ENCODE measurements around the gene MRAP2. TPM values are rescaled to one million over a fixed set of nuclear protein-coding genes. Genes with fewer than 3 reads are reported as not detected.
"Not testable (repeated sequence)": the region's sequence is repeated elsewhere in the genome, so short reads cannot be mapped to it uniquely, and the experiment has no call there.

Gene MRAP2
- total RNA-seq, 1 donor from 2014 or later: 1.9 TPM

GRCh38 chr6:84129588-84129987, 96.0 kb downstream of the MRAP2 start:
- DNase-seq (ENCODE audit: low spot score): not testable (repeated sequence)

GRCh38 chr6:84133385-84133784, 99.8 kb downstream of the MRAP2 start:
- DNase-seq (ENCODE audit: low spot score): not testable (repeated sequence)

DNA sequence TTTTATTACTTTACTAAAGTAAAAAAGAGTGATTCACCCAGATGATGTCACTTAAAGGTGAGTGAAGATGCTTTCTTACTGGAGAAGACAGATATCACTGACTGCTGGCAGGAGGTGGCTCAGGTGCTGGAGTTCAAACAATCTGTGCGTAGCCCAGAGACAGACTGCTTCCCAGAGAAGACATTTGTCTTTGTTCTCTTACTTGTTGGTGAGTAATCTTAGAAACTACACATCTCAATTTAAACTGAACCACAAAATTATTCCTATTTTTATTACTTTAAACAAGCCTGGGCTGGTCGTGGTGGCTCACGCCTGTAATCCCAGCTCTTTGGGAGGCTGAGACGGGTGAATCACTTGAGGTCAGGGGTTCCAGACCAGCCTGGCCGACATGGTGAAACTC, 101.7 kb downstream of the MRAP2 start:
- no peak for DNase-seq (ENCODE audit: low spot score)

DNA sequence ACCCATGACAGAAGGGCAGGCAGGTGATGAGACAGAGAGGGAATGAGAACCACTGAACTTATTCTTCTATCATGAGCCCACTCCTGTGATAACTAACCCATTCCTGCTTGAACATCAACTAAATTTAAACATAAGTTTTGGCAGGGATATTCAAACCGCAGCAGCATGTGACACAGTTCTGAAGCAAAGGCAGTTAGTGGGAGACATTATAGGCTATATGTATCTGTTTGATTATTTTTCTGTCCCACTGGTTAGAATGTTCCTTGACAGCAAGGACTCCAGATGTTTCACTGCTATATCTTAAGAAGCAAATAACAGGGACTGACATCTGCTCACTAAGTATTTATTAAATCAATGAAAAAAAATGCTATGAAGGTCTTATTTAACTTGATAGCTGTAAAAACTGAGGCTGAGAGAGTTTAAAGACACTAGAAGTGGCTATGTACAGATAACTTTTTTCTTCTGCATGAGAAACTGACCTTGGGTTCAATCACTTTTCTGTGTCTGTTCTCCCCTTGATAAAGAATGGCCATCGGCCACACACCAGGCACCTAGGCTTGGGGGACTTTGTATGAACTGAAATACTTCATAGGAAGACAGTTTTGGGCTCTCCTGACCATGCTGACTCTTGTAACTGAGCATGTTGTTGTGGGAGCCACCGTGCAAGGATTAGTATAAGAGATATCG, 102.9 kb downstream of the MRAP2 start:
- no peak for DNase-seq (ENCODE audit: low spot score)

DNA sequence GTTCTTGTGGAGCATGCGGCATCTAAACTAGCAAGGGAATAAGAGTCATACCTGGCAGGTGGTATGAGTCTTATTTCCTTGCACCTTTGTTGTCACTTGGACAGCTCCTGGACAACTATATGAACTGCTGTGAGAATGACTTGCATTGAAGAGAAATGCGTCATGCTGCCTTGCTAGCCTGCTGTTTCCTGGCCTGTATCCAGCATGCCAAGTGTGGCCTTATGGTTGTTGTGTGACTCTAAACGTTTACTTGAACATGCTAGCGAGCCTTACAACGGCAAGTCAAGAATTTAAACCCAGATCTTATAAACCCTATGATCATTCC, 103.4 kb downstream of the MRAP2 start:
- no peak for DNase-seq (ENCODE audit: low spot score)

DNA sequence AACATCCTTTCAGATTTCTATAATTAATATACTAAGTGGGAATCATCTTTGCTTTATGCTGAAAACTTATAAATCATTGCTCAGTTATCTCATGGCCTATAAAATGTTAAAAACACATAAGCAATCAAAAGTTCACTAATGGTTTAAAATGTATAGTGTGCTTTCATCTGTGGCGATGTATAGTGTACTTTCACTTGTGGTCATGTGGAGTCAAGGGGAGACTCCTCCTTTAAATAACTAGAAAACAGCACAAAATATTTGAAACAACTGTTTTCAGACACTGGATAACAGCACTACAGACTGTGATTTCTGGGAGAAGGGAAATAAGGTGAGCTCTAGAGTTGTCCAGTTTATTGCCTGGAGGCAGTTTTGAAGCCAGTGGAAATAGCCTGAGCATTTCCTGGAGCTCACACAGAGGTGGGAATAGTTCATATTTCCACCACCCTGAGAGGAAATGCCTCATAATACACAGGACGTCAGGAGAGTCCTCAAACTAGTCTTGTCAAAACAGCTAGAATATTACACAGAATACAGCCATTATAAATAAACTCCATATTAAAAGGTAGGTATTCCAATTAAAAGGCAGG, 104.5 kb downstream of the MRAP2 start:
- DNase-seq (ENCODE audit: low spot score): no peak

DNA sequence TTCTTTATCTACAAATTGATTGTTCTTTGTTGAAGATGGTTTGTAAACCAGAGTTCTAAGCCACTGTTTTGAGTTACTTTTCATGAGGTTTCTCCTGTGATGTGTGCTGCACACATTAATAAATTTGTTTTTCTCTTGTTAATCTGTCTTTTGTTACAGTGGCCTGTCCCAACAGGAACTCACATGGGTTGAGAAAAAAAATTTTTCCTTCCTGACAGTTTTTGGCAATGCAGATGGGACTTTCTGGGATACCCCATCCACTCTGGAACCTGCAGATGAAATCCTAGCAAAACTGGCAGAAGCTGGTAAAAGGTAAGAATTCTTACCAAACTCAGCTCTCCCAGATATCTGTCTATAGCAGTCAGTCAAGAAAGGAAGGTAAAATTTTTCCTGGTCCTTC, 105.7 kb downstream of the MRAP2 start:
- DNase-seq (ENCODE audit: low spot score): no peak

Other genes with a start within 250 kb of the MRAP2 start
- not detected for gene RIPPLY2, start 180.4 kb upstream of the MRAP2 start, total RNA-seq
- 11.9 TPM for gene CYB5R4, start 174.1 kb upstream of the MRAP2 start, total RNA-seq
- gene CEP162, start 193.9 kb downstream of the MRAP2 start, total RNA-seq: 10.0 TPM

Measured in mucosa of gallbladder (tissue), 1 donor.